Stimulated activated naive CD8-positive, alpha-beta T cell treated with anti-CD3 and anti-CD28 coated beads, Interleukin-15, Interleukin-2, amounts not matched to agents 100 ng/mL and 50 ng/mL, for 24 hours (primary cell): ENCODE data around the gene NUMBL.
"Not testable (repeated sequence)": the region's sequence is repeated elsewhere in the genome, so short reads cannot be mapped to it uniquely, and the experiment has no call there.

Experiments used
- H3K27ac Mint-ChIP-seq: one replicate; pipeline ENCODE4 v1.8.0; 2021; ENCODE audit warnings: mild to moderate bottlenecking, mixed read lengths
- H3K27me3 Mint-ChIP-seq: one replicate; pipeline ENCODE4 v1.8.0; 2021; ENCODE audit warnings: mixed read lengths
- H3K36me3 Mint-ChIP-seq: one replicate; pipeline ENCODE4 v1.8.0; 2021; ENCODE audit warnings: low read depth, mixed read lengths
- H3K4me1 Mint-ChIP-seq: one replicate; pipeline ENCODE4 v1.8.0; 2021; ENCODE audit warnings: low read depth, mixed read lengths
- H3K4me3 Mint-ChIP-seq: one replicate; pipeline ENCODE4 v1.8.0; 2021; ENCODE audit warnings: mild to moderate bottlenecking, mixed read lengths
- H3K9me3 Mint-ChIP-seq: one replicate; pipeline ENCODE4 v1.8.0; 2021; ENCODE audit warnings: mixed read lengths

The NUMBL gene

DNA sequence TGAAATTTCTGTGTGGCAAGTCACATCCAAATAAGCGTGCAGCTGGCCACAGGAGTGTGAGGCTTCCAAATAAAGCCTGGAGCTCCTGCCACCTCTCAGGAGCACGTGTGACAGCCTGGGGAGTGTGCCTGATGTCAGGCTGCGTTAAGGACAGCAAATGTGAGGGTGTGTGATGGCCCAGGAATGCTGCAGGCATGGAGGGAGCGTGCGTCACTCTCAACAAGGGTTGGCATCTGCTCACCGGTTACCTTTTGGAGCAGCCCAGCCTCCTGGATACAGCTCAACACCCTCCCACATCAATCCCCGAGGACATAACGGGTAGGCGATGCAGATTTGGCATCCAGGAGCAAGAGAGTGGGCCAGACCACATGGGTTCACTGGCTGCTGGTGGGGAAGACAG is 19.0 kb downstream of the NUMBL start:
- H3K27me3 Mint-ChIP-seq = no peaks in the 10 kb centered on the region
- H3K4me3 Mint-ChIP-seq = no peak overlapping the region
- H3K27ac Mint-ChIP-seq = no peak overlapping the region
- H3K9me3 Mint-ChIP-seq = no peaks in the 10 kb centered on the region
- H3K4me1 Mint-ChIP-seq = peaks cover 5% of the 10 kb centered on the region
- H3K36me3 Mint-ChIP-seq = peaks cover 35% of the 10 kb centered on the region

DNA sequence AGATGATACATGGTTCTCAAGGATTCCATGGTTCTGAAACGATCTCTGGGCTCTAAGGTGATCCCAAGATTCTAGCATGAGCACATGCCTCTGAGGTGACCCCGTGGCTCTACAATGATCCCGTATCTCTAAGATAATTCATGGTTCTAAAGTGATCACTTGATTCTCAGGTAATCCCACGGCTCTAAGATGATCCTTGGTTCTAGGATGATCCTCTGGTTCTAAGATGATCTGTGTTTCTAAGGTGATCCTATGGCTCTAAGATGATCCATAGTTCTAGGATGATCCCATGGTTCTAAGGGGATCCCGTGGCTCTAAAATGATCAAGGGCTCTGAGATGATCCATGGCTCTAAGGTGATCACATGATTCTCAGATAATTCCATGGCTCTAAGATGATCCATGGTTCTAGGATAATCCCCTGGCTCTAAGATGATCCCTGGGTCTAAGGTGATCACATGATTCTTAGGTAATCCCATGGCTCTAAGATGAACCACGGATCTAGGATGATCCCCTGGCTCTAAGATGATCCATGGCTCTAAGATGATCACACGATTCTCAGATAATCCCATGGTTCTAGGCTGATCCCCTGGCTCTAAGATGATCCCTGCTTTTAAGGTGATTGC is 21.3 kb downstream of the NUMBL start:
- Mint-ChIP-seq H3K9me3 (no peaks in the 10 kb centered on the region), H3K27ac (no peak overlapping the region)

DNA sequence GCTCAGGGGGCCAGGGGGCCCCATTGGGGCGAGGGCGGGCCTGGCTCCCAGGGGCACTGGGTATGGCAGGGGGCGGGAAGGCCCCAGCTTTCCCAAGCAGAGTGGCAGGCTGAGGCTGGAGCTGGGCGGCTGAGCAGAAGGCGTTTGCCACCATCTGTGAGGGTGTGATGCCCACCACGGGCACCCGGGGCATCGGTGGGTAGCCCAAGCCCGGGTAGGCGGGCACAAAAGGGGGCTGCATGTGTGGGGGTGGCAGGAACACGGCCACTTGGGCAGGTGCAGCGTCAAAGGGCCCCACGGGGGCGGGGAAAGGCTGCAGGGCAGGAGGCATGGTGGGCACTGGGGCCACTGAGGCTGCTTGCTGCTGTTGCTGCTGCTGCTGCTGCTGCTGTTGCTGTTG is 22.8 kb downstream of the NUMBL start:
- peaks cover 24% of the 10 kb centered on the region for H3K4me1 Mint-ChIP-seq
- H3K9me3 Mint-ChIP-seq = no peaks in the 10 kb centered on the region
- H3K36me3 Mint-ChIP-seq = peaks cover 31% of the 10 kb centered on the region
- no peak overlapping the region for H3K27ac Mint-ChIP-seq
- H3K4me3 Mint-ChIP-seq = no peak overlapping the region
- H3K27me3 Mint-ChIP-seq = no peaks in the 10 kb centered on the region

More for the DNA sequence above, 21.3 kb downstream of the NUMBL start:
- Mint-ChIP-seq H3K27me3 (no peaks in the 10 kb centered on the region), H3K4me1 (peaks cover 9% of the 10 kb centered on the region), H3K36me3 (peaks cover 31% of the 10 kb centered on the region), H3K4me3 (no peak overlapping the region)

DNA sequence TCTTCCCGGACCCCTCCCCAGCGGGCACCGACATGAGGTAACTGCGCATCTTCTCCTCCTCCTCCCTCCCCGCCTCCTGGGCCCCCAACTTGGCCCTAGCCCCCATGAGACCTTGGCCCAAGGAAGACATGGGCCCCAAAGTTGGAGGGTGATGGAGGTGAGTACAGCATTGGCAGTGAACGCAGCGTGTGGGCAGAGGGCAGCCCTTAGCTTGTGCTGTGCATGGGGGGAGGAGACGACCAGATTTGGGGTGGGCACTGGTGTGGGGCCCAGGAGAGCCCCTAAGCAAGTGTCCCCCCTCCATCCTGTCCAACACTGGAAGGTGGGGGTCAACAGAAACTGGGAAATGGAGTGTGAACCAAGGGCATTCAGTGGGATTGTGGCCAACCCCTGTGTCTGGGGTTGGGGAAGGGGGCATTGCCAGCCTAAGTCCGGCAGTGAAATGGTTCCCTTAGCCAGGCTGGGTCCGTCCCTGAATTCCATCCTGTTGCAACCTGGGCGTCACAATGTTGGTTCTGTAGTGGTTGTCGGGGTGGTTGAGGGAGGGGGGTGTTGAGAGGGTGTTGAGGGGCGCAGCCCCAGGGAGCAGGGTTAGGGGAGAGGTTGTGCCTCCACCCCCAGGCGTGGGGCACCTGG is 23.5 kb downstream of the NUMBL start:
- H3K4me1 Mint-ChIP-seq = peaks cover 24% of the 10 kb centered on the region
- H3K36me3 Mint-ChIP-seq = peaks cover 31% of the 10 kb centered on the region
- no peak overlapping the region for H3K27ac Mint-ChIP-seq
- no peak overlapping the region for H3K4me3 Mint-ChIP-seq
- no peaks in the 10 kb centered on the region for H3K9me3 Mint-ChIP-seq
- no peaks in the 10 kb centered on the region for H3K27me3 Mint-ChIP-seq

DNA sequence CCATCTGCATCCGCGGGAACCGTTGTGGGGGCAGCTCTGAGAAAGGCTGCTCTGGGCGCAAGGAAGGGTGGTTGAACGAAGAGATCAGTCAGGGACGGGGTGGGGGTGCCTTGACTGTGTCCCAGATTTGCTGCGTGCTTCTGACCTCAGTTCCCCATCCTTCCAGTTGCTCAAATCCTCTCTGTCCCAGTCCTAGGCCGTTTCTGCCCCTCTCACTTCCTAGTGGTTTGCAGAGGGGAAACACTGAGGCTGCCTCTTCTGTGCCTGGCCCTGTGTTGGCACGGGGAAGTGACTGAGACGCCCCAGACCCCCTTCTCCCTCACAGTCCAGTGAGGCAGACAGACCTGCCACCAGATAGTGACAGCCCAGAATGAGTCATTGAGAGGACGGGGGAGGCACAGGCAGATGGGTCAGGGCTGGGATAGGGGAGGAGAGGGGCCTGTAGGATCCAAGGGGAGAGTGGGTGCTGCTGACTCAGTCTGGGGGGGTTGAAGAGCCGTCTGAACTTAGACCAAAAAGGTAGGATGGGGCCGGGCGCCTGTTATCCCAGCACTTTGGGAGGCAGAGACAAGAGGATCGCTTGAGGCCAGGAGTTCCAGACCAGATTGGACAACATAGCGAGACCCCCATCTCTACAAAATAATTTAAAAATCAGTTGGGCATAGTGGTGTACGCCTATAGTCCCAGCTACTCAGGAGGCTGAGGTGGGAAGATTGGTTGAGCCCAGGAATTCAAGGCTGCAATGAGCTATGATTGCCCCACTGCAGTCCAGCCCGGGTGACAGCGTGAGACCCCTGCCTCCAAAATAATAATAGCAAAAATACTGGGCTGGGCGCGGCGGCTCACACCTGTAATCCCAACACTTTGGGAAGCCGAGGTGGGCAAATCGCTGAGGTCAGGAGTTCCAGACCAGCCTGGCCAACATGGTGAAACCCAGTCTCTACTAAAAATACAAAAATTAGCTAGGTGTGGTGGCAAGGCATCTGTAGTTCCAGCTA is 26.5 kb downstream of the NUMBL start:
- Mint-ChIP-seq H3K36me3 (peaks cover 6% of the 10 kb centered on the region), H3K9me3 (no peaks in the 10 kb centered on the region), H3K4me3 (peak overlapping the region; percentile 78), H3K4me1 (peaks cover 24% of the 10 kb centered on the region), H3K27me3 (no peaks in the 10 kb centered on the region), H3K27ac (peak overlapping the region; percentile 72)

DNA sequence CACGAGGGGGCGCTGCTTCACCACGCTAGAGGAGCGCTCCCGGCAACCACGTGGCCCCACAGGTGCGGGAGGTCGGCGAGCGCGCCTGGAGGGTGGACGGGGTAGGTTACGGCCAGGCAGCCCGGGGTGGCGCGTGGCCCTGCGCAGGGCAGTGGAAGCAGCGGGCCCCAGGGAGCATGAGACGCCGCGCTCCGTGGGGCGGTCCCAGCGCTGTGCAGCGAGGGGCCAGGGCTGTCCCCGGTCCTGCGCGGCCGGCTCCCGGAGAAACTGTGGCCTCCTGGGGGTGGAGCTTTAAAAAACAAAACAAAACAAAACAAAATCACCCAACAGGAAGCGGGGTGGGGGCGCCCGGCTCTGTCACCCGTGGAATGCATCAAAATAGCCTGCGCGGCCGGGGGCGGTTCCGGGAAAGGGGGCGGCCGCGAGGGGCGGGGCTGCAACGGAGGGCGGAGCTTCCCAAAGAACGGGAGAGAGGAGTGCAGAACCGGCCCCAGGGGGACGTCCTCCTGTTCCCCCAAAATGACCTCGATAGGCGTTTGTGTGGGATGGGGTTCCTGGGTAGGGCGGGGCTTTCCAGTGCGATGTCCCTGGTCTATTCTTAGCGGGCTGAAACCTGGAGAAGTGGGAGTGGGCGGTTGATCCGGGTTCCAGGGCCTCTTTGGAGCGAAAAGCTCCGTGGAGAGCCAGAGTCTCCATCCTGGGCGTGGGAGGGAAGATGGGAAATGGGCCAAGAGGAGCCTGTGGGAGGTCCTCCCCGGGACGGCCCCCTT is 27.3 kb downstream of the NUMBL start:
- Mint-ChIP-seq H3K9me3 (no peaks in the 10 kb centered on the region), H3K4me3 (peak overlapping the region; percentile 78), H3K36me3 (no peaks in the 10 kb centered on the region), H3K4me1 (peaks cover 24% of the 10 kb centered on the region), H3K27ac (peak overlapping the region; percentile 85), H3K27me3 (no peaks in the 10 kb centered on the region)

DNA sequence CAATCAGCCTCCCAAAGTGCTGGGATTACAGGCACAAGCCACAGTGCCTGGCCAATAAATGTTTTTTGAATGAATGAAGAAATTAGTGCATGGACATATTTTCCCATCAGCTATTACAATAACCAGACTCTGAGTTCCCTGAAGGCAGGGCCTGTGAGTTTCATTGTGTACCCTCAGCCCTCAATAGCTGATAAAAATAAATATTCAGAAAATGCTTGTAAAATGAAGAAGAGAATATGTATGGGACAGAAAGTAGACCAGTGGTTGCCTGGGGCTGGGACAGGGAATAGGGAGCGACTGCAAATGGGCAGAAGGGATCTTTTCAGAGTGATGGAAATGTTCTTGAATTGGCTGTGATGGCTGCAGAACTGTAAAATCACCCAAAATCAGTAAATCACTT is 28.8 kb downstream of the NUMBL start:
- Mint-ChIP-seq H3K4me3 (no peak overlapping the region), H3K27ac (no peak overlapping the region)

DNA sequence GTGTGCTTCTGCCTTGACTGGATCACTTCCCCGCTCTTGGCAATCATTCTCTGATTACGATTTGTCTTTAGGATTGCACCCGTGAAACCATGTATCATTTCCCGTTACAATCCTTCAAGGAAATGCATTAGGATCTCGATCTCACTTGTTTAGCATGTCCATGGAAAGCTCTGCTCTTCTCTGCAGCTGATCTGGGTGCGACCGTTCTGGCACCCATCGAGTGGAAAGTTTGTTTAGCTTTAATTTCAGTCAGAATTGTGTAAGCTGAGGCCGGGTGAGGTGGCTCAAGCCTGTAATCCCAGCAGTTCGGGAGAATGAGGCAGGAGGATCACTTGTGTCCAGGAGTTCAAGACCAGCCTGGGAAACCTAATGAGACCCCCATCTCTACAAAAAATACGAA is 30.9 kb downstream of the NUMBL start:
- no peaks in the 10 kb centered on the region for H3K27me3 Mint-ChIP-seq
- peaks cover 15% of the 10 kb centered on the region for H3K4me1 Mint-ChIP-seq
- H3K9me3 Mint-ChIP-seq = no peaks in the 10 kb centered on the region
- no peaks in the 10 kb centered on the region for H3K36me3 Mint-ChIP-seq
- no peak overlapping the region for H3K27ac Mint-ChIP-seq
- no peak overlapping the region for H3K4me3 Mint-ChIP-seq

More for the DNA sequence above, 28.8 kb downstream of the NUMBL start:
- Mint-ChIP-seq H3K9me3 (no peaks in the 10 kb centered on the region), H3K27me3 (no peaks in the 10 kb centered on the region), H3K36me3 (no peaks in the 10 kb centered on the region), H3K4me1 (peaks cover 21% of the 10 kb centered on the region)

DNA sequence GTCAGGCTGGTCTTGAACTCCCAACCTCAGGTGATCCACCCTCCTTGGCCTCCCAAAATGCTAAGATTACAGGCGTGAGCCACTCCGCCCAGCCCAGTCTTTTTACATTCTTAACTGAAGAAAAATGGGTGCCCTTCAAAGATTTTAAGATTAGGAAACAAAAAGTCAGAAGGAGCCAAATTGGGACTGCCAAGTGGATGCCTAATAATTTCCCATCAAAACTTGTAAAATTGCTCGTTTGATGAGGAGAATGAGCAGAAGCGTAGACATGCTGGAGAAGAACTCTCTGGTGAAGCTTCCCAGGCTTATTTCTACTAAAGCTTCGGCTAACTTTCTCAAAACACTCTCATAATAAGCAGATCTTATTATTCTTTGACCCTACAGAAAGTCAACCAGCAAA is 31.3 kb downstream of the NUMBL start:
- Mint-ChIP-seq H3K4me3 (no peak overlapping the region), H3K27ac (no peak overlapping the region), H3K36me3 (no peaks in the 10 kb centered on the region), H3K4me1 (peaks cover 15% of the 10 kb centered on the region), H3K27me3 (no peaks in the 10 kb centered on the region), H3K9me3 (no peaks in the 10 kb centered on the region)

DNA sequence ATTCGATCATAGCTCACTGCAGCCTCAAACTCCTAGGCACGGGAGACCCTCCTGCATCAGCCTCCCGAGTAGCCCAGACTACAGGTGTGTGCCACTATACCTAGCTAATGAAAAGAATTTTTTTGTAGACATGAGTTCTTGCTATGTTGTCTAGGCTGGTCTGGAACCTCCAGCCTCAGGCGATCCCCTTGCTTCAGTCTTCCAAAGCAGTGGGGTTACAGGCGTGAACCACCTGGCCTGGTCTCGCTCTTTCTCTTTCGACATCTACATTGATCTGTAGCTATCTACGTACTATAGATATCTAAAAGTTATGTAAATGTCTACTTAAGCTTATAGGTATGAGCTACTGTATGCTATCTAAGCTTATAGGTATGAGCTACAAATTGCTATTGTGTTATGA is 32.4 kb downstream of the NUMBL start:
- no peak overlapping the region for H3K4me3 Mint-ChIP-seq
- no peaks in the 10 kb centered on the region for H3K36me3 Mint-ChIP-seq
- no peaks in the 10 kb centered on the region for H3K9me3 Mint-ChIP-seq
- no peak overlapping the region for H3K27ac Mint-ChIP-seq
- no peaks in the 10 kb centered on the region for H3K27me3 Mint-ChIP-seq
- peaks cover 4% of the 10 kb centered on the region for H3K4me1 Mint-ChIP-seq

DNA sequence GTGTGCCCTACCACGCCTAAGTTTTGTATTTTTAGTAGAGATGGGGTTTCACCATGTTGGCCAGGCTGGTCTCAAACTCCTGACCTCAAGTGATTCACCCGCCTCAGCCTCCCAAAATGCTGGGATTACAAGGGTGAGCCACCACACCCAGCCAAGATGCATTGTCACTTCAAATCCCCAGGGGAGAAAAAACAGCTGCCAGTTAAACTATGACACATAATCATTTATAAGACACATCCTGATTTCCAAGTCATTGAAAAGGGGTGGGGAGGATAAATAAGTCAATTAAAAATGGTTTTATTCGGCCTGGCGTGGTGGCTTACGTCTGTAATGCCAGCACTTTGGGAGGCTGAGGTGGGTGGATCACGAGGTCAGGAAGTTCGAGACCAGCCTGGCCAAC is 34.8 kb downstream of the NUMBL start:
- H3K4me3 Mint-ChIP-seq, H3K36me3 Mint-ChIP-seq, H3K27me3 Mint-ChIP-seq, H3K4me1 Mint-ChIP-seq, H3K9me3 Mint-ChIP-seq, H3K27ac Mint-ChIP-seq: not testable (repeated sequence)

DNA sequence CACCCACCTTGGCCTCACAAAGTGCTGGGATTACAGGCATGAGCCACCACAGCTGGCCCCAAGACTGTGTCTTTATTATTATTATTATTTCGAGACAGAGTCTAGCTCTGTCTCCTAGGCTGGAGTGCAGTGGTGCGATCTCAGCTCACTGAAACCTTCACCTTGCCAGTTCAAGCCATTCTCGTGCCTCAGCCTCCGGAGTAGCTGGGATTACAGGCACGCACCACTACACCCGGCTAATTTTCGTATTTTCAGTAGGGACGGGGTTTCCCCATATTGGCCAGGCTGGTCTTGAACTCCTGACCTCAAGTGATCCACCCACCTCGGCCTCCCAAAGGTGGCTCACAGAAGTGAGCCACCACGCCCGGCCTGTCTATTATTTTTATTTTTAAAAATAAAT is 38.1 kb downstream of the NUMBL start:
- H3K27ac Mint-ChIP-seq, H3K36me3 Mint-ChIP-seq, H3K4me3 Mint-ChIP-seq, H3K4me1 Mint-ChIP-seq, H3K27me3 Mint-ChIP-seq, H3K9me3 Mint-ChIP-seq: not testable (repeated sequence)

DNA sequence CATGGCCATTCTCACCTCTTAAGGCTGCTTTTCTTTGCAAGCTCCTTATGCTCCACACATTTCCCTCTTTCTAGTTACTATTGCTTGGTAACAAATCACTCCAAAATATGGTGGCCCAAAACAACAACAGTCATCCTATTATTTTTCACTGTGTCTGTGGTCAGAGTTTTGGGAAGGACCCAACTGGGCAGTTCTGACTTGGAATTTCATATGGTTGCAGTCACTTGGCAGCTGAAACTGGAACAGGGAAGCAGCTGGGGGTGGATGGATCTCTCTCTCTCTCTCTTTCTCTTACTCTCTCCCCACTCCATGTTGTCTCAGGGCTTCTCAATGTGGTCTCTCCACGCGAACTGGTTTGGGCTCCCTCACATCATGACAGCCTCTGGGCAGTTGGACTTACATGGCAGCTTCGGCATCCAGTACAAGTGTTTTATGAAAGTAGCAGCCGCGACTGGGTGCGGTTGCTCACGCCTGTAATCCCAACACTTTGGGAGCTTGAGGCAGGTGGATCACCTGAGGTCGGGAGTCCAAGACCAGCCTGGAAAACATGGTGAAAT is 39.6 kb downstream of the NUMBL start:
- Mint-ChIP-seq H3K27ac (no peak overlapping the region), H3K4me3 (no peak overlapping the region), H3K27me3 (peaks cover 9% of the 10 kb centered on the region), H3K4me1 (peaks cover 5% of the 10 kb centered on the region), H3K36me3 (no peaks in the 10 kb centered on the region), H3K9me3 (no peaks in the 10 kb centered on the region)

DNA sequence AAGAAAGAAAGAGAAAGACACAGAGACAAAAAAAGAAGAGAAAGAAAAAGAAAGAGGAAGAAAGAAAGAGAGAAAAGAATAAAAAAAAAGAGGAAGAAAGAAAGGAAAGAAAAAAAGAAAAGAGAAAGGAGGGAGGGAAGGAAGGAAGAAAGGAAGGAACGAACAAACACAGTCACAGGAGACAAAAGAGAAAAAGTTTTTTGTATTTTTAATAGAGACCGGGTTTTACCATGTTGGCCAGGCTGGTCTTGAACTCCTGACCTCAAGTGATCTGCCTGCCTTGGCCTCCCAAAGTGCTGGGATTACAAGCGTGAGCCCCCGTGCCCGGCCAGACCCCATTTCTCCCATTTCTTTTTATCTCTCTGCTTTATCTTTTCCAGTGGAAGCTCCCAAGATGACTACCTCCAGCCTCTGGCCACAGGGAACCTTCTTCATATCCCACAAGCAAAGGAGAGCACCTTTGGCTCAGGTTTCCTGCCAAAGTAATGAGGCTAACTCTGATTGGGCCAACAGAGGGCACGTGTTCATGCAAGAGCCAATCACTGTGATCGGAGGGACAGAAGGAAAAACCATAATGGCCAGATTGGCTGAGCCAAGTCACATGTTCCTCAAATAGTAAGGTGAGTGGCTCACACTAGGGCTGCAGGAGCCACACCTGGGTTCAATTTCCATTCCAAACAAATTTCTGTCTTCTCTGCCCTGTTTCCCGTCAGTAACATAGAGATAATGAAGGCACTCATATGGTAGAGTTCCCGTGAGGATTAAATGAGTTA is 40.4 kb downstream of the NUMBL start:
- H3K4me1 Mint-ChIP-seq, H3K36me3 Mint-ChIP-seq, H3K27ac Mint-ChIP-seq, H3K4me3 Mint-ChIP-seq, H3K9me3 Mint-ChIP-seq: not testable (repeated sequence)
- peaks cover 11% of the 10 kb centered on the region for H3K27me3 Mint-ChIP-seq
